Measurements from ENCODE around the gene SYNJ2.

SYNJ2 gene

DNA sequence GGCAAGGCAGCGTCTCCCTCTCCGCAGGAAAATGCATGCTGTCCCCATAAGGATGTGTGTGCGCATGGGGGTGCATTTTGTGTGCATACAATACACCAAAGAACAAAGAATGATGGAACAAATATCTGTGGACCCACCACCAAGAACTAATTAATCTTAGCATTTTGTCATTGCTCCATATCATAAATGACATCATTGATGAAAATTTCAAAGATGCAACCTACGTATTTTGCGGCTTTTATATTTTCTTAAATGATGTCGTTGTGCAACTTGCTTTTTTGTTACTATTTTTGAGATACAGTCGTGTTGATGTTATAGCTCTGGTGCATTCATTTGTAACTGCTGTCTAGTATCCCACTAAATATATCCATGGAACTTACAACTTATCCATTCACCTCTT lies 96.7 kb downstream of the SYNJ2 start:
- DNase-seq (ENCODE audit: low read depth in 1 of 2, low spot score in 1 of 2): no peak
- in situ Hi-C loops (cut with HindIII; ENCODE audit: low pct_unique_long_range_greater_than_20kb, low sequenced_read_pairs): no loop called here
- TF ChIP-seq JUND (IDR thresholded peaks at IDR 0.05; ENCODE audit: low read depth): no peak

DNA sequence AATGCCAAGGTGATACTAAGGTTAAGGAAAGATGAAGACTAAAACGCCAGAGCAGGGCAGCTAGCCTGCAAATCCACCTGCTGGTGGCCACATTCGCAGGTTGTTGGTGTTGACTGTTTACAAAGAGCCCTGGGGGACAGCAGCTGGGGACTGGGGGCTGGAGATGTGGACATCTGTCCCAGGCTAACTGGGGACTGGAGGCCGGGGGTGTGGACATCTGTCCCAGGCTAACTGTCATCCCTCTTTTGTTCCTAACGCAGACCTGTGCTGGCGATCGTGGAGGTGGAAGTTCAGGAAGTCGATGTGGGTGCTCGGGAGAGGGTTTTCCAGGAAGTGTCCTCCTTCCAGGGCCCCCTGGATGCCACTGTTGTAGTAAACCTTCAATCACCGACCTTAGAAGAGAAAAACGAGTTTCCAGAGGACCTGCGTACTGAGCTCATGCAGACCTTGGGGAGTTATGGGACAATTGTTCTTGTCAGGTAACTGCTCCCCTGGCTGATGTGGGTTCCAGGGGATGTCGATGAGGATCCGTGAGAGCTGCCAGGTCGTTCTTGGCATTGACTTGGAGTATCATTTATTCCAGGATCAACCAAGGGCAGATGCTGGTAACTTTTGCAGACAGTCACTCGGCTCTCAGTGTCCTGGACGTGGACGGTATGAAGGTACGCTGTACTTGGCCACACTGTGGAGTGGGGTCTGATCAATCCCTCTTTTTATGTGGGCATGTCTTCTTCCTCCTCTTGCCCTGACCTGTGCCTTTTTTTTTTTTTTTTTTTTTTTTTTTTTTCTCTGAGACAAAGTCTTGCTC lies 99.4 kb downstream of the SYNJ2 start:
- in situ Hi-C loops (cut with HindIII; ENCODE audit: low pct_unique_long_range_greater_than_20kb, low sequenced_read_pairs): no loop called here
- no peak for TF ChIP-seq JUND (IDR thresholded peaks at IDR 0.05; ENCODE audit: low read depth)
- no peak for DNase-seq (ENCODE audit: low read depth in 1 of 2, low spot score in 1 of 2)

DNA sequence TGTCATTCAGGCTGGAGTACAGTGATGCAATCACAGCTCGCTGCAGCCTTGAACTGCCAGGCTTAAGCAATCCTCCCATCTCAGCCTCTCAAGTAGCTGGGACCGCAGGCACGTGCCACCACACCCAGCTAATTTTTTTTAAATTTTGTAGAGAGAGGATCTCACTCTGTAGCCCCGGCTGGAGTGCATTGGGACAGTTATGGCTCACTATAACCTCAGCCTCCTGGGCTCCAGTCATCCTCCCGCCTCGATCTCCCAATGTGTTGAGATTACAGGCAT lies 99.9 kb downstream of the SYNJ2 start:
- in situ Hi-C loops (cut with HindIII; ENCODE audit: low pct_unique_long_range_greater_than_20kb, low sequenced_read_pairs): no loop called here
- no peak for DNase-seq (ENCODE audit: low read depth in 1 of 2, low spot score in 1 of 2)
- no peak for TF ChIP-seq JUND (IDR thresholded peaks at IDR 0.05; ENCODE audit: low read depth)

DNA sequence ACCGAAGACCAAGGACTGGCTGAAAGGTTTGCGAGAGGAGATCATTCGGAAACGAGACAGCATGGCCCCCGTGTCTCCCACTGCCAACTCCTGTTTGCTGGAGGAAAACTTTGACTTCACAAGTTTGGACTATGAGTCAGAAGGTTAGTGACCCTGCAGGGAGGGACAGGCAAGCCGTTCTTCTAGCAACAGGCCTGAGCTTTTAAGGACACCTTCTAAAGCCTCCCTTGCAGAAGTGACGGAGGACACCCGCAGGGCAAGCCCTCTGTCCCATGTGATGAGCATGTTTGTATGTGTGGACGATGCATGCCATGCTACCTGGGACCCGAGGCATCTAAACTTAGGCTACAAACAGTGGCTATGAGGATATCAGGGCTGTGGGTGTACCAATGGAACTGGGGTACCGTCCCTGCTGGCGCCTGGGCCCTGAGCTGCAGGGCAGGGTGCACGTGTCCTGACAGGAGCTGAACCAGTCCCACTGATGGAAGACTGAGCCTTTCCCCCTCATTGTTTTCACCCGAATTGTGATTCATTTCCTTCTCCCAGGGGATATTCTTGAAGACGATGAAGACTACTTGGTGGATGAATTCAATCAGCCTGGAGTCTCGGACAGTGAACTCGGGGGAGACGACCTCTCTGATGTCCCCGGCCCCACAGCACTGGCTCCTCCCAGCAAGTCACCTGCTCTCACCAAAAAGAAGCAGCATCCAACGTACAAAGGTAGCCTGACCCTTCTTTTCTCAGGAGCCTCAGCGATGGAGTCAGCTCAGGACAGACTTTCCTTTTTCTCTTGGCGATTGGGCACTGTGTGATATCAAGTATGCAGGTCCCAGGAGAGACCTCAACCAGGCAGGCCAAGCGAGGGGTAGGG lies 102.0 kb downstream of the SYNJ2 start:
- in situ Hi-C loops (cut with HindIII; ENCODE audit: low pct_unique_long_range_greater_than_20kb, low sequenced_read_pairs): no loop called here
- TF ChIP-seq JUND (IDR thresholded peaks at IDR 0.05; ENCODE audit: low read depth): no peak
- no peak for DNase-seq (ENCODE audit: low read depth in 1 of 2, low spot score in 1 of 2)

DNA sequence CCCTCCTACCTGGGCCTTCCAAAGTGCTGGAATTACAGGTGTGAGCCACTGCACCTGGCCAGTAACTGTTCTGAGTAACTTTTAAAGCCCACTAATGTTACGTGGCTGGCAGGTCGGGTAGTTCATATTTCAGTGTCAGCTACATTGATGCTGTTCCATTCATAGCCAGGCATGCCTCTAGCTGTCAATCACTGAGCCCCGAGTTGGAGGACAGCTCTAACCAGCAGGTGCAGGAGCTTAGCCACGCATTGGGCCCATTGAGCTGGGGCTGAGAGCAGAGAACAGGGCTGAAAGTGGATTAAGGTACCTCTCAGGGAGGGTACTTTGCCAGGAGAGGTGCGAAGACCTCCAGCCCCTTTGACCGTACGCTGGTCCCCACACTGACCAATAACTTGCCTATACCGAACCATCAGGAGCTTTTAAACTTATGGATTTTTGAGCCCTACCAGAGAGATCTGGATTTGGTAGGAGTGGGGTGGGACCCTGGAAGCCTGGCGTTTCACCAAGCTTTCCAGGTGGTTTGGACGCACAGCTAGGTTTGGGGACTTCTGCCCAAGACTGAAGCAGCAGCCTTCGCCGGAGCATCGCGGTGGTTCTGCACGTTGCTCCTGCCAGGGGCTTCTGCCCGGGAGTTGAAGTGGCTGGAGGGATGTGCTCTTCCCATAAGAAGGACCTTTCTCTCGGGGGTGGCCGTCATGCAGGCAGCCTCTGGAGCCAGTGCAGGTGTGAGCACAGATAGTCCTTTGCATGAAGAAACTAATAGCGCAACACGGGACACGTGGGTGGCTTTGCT lies 103.8 kb downstream of the SYNJ2 start:
- TF ChIP-seq JUND (IDR thresholded peaks at IDR 0.05; ENCODE audit: low read depth): no peak
- no peak for DNase-seq (ENCODE audit: low read depth in 1 of 2, low spot score in 1 of 2)
- in situ Hi-C loops (cut with HindIII; ENCODE audit: low pct_unique_long_range_greater_than_20kb, low sequenced_read_pairs): no loop called here

DNA sequence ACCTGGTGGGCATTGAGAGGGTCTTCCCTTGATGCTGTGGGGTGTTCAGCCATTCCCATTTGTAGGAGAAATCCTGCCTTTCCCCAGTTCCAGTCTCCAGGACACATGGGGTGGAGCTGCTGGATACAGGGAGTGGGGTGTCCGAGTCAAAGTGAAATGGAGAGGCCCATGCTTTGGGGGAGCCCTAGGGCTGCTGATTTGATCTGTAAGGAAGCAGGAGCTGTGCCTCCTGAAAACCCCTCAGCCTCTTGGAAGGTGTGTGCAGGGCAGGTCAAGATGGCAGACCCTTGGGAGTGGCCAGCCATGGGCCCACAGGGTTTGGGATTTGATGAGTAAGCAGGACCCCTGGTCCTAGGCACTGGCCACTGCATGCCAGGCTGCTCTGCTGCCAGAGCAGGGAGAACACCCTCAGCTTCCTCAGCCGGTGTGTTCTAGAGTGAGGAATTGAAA lies 104.4 kb downstream of the SYNJ2 start:
- TF ChIP-seq JUND (IDR thresholded peaks at IDR 0.05; ENCODE audit: low read depth): no peak
- DNase-seq (ENCODE audit: low read depth in 1 of 2, low spot score in 1 of 2): no peak
- in situ Hi-C loops (cut with HindIII; ENCODE audit: low pct_unique_long_range_greater_than_20kb, low sequenced_read_pairs): no loop called here

DNA sequence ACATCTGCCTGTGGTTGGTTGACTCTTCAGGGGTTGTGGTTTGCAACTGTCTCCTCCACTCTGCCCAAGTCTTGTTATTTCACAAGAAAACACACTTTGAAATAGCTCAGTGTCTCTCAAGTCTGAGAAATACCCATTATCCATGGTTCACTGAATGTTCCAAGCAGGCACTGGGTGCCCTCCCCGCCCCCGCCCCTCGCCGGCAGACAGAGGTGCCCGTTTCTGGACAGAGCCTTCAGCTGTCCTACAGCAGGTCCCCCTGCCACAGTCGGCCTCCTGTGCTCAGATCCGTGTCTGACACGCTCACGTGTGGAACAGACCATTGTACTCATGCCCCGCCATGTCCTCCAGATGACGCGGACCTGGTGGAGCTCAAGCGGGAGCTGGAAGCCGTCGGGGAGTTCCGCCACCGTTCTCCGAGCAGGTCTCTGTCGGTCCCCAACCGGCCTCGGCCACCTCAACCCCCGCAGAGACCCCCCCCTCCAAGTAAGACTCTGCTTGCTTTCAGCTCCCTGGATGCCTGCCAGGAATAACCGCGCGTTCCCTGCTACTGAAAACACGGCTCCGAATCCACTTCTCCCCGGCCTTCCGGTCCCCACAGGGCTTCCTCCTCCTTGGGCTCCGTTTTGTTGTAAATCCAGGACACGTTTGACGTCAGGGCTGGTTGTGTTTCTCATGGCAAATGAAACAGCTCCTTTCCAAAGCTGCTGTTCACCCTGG lies 105.0 kb downstream of the SYNJ2 start:
- no peak for DNase-seq (ENCODE audit: low read depth in 1 of 2, low spot score in 1 of 2)
- in situ Hi-C loops (cut with HindIII; ENCODE audit: low pct_unique_long_range_greater_than_20kb, low sequenced_read_pairs): no loop called here
- no peak for TF ChIP-seq JUND (IDR thresholded peaks at IDR 0.05; ENCODE audit: low read depth)

DNA sequence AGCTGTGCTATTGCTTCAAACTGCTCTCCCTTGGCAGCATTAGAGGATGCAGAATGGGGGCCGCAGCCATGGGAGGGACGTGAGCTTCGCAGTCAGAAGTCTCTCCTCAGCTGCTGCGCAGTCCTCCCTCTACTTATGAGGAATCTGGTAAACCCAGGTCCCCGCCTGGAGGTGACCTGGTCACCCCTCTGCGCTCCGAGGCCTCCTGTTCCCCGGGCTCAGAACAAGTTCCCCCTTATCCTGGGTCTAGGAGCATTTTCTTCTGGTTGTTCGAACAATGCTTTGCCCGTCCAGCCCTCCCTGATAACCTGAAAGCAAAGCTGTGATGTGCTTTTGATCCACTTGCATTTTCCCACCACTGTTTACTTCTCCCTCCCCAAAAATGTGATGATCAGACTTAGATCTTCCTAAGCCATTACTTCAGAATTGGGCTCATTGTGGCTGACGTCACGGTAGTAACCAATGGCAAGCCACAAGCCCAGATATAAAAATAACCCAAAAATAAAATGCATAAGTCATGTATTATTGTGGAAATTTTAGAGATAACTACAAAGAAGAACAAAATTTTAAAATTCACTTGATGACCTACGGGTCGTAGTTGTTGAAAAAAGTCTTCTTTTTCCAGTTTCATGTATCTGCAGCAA lies 105.7 kb downstream of the SYNJ2 start:
- no peak for DNase-seq (ENCODE audit: low read depth in 1 of 2, low spot score in 1 of 2)
- in situ Hi-C loops (cut with HindIII; ENCODE audit: low pct_unique_long_range_greater_than_20kb, low sequenced_read_pairs): no loop called here
- no peak for TF ChIP-seq JUND (IDR thresholded peaks at IDR 0.05; ENCODE audit: low read depth)

DNA sequence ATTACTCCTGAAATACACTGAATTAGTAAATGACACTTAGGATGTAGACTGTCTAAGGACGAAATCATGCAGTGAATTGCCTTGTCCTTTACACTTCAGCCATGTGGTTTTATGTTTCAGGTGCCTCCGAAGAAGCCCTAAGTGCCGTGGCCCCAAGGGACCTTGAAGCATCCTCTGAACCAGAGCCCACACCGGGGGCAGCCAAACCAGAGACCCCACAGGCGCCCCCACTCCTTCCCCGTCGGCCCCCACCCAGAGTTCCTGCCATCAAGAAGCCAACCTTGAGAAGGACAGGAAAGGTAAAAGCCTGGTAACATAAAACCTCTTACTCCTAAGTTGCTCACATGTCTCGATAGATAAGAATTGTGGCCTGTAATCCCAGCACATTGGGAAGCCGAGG lies 111.1 kb downstream of the SYNJ2 start:
- TF ChIP-seq JUND (IDR thresholded peaks at IDR 0.05; ENCODE audit: low read depth): no peak
- no peak for DNase-seq (ENCODE audit: low read depth in 1 of 2, low spot score in 1 of 2)
- in situ Hi-C loops (cut with HindIII; ENCODE audit: low pct_unique_long_range_greater_than_20kb, low sequenced_read_pairs): no loop called here

DNA sequence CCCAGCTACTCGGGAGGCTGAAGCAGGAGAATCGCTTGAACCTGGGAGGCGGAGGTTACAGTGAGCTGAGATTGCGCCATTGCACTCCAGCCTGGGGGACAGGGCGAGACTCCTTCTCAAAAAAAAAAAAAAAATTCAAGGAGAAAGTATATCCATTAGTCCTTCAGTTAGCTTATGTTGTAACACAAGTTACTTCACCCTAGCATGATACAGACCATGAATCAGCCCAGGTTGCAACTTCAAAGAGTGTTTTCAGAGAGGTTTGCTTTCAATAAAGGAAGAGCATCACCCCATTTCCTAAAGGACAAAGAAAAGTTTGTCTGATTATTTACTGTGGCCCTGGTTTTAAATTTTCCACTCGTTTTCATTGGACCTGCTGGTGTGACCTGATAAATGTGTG lies 113.4 kb downstream of the SYNJ2 start:
- no peak for DNase-seq (ENCODE audit: low read depth in 1 of 2, low spot score in 1 of 2)
- no peak for TF ChIP-seq JUND (IDR thresholded peaks at IDR 0.05; ENCODE audit: low read depth)
- in situ Hi-C loops (cut with HindIII; ENCODE audit: low pct_unique_long_range_greater_than_20kb, low sequenced_read_pairs): no loop called here

DNA sequence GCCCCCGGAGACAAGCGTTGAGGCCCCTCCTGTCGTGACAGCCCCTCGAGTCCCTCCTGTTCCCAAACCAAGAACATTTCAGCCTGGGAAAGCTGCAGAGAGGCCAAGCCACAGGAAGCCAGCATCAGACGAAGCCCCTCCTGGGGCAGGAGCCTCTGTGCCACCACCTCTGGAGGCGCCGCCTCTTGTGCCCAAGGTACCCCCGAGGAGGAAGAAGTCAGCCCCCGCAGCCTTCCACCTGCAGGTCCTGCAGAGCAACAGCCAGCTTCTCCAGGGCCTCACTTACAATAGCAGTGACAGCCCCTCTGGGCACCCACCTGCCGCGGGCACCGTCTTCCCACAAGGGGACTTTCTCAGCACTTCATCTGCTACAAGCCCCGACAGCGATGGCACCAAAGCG lies 114.0 kb downstream of the SYNJ2 start:
- no peak for DNase-seq (ENCODE audit: low read depth in 1 of 2, low spot score in 1 of 2)
- in situ Hi-C loops (cut with HindIII; ENCODE audit: low pct_unique_long_range_greater_than_20kb, low sequenced_read_pairs): no loop called here
- no peak for TF ChIP-seq JUND (IDR thresholded peaks at IDR 0.05; ENCODE audit: low read depth)

DNA sequence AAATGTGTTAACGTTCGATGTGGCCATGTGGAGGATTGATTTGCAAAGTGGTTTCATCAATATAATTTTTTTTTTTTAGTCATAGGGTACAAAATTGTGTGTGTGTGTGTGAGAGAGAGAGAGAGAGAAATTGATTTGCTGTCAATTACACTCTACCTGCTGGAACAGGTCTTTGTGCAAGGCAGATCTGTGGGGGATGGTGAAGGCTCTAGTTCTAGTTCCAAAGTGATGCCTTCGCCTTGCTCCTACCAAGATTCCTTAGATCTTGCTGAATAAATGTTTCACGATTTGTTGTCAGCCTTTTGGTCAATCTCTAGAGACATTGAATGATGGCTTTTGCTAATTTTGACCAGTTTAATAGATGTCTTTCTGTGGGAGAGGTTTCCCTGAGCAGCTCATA lies 121.6 kb downstream of the SYNJ2 start:
- in situ Hi-C loops (cut with HindIII; ENCODE audit: low pct_unique_long_range_greater_than_20kb, low sequenced_read_pairs): no loop called here
- TF ChIP-seq JUND (IDR thresholded peaks at IDR 0.05; ENCODE audit: low read depth): no peak
- no peak for DNase-seq (ENCODE audit: low read depth in 1 of 2, low spot score in 1 of 2)
